Activated T-cell treated with anti-CD3 and anti-CD28 coated beads, Interleukin-2, amount 50 U/mL, for 24 hours (primary cell): ENCODE measurements around the gene EHMT1.

Experiments
- DNase-seq: peaks from one replicate; pipeline ENCODE4 v3.0.0-alpha.2; 2020
- H3K27ac Mint-ChIP-seq: 2 replicates; pipeline ENCODE4 v1.8.0; 2020; ENCODE audit warnings: mild to moderate bottlenecking, mixed read lengths
- H3K27me3 Mint-ChIP-seq: 2 replicates; pipeline ENCODE4 v1.8.0; 2020; ENCODE audit warnings: mixed read lengths
- H3K36me3 Mint-ChIP-seq: 2 replicates; pipeline ENCODE4 v1.8.0; 2020; ENCODE audit warnings: low read depth, mixed read lengths
- H3K4me1 Mint-ChIP-seq: 2 replicates; pipeline ENCODE4 v1.8.0; 2020; ENCODE audit warnings: low read depth, mixed read lengths
- H3K4me3 Mint-ChIP-seq: 2 replicates; pipeline ENCODE4 v1.8.0; 2020; ENCODE audit warnings: mild to moderate bottlenecking, moderate library complexity, mixed read lengths
- H3K9me3 Mint-ChIP-seq: 2 replicates; pipeline ENCODE4 v1.8.0; 2020; ENCODE audit warnings: mixed read lengths

EHMT1 gene

DNA sequence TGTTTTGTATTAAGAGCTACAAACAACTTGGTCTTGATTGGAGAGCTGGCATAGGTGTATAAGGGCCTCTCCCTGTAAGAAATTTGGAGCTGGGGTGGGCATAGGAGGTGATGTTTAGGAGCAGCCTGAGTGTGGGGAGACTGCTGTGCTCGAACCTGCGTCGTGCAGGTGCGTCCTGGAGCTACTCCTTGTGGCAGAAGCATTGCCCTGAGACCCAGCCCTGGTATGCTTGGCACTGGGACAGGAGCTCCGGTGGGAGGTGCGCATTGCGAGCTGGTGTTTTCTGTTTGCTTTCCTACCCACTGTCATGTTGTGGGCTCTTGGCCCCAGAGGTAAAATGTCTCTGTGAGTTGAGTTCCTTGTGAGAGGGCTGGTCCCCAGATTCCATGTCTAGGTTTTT, 46.4 kb downstream of the EHMT1 start:
- Mint-ChIP-seq H3K27ac (no peak overlapping the region), H3K9me3 (no peaks in the 10 kb centered on the region), H3K36me3 (peaks cover 60% of the 10 kb centered on the region), H3K4me3 (no peak overlapping the region), H3K4me1 (peaks cover 52% of the 10 kb centered on the region), H3K27me3 (no peaks in the 10 kb centered on the region)
- no peak for DNase-seq

DNA sequence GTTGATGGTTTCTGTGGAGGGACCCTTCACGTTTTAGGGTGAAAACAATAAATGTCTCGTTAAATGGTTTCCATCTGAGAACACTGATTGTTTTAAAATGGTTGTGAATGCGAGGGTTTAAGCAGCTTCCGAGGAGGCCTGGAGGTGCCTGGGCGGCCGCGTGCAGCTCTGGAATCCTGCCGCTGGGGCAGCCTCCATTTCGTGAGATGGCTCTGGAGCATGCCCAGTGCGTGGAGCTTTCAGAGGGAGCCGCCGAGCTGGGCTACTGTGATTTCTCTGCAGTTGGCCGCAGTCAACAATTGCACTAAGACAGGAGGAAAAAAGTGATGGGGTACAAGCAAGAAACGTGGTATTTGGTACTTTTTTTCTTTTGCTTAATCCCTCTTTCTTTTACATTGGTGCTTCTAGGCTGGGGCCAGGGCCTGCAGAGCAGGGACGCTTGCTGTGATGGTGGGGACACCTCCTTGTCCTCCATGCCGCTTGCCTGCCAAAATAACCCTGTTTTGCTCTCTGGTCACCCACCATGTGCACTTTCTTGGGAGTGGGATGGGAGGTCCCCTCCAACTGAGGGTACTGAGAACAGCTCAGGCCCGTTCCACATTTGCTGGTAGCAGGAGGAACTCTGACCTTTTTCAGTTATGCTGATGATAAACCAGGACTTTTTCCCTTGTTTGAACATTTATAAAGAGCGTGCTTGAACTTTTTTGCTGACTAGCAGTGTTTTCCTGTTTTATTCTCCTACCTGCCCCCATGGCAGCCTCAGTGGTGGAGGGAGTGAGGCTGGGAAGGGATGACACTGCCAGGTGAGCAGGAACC, 47.1 kb downstream of the EHMT1 start:
- DNase-seq: no peak
- H3K27me3 Mint-ChIP-seq: no peaks in the 10 kb centered on the region
- peaks cover 58% of the 10 kb centered on the region for H3K36me3 Mint-ChIP-seq
- H3K9me3 Mint-ChIP-seq: no peaks in the 10 kb centered on the region
- no peak overlapping the region for H3K27ac Mint-ChIP-seq
- peaks cover 51% of the 10 kb centered on the region for H3K4me1 Mint-ChIP-seq
- H3K4me3 Mint-ChIP-seq: no peak overlapping the region

DNA sequence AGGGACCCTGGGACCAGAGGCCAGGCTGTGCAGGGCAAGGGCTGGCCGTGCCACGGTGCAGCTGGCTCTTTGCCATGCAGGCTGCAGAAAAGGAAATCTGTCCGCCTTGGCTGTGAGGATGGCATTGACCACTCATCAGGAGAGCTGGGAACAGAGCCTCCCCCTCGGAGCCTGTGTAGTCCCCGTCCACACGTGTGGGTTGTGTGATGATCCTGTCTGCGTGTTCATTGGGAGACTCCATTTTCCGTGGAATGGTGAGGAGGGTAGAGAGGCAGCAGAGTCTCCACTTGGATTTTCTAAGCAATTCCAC, 47.7 kb downstream of the EHMT1 start:
- Mint-ChIP-seq H3K36me3 (peaks cover 56% of the 10 kb centered on the region), H3K9me3 (no peaks in the 10 kb centered on the region), H3K4me1 (peaks cover 51% of the 10 kb centered on the region), H3K4me3 (no peak overlapping the region), H3K27ac (peak overlapping the region; percentile 22), H3K27me3 (no peaks in the 10 kb centered on the region)
- no peak for DNase-seq

DNA sequence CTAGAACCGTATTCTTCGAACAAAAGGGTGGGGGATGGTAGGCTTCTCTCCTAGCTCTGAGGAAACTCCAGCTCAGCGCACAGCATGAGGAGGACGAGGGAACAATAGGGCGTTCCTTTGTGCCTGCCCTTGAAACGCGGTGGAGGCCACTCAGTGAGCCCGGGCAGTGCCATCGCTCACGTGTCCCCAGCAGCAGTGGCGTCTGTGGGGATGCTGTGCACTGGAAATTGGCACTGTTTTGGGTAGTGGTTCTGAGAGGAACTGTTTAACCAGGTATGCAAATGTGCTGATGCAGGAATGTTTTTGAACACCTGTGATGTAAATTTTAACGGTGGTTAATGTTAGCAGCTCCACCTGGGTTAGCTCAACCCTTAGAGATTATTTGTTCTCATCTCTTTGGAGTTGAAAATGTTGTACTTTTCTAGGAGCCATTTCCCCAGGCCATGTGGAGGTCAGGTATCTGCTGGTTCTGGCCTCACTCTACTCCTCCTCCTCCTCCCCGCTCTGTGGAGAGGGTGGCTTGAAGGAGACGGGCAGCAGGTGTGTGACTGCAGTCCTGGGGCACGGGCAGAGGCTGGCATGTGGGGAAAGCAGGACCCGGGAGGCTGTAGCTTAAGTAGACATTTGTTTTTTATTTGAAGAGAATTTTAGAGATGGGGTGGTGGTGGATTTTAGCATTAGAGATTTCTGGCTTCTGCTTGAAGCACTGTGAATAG, 48.3 kb downstream of the EHMT1 start:
- peaks cover 52% of the 10 kb centered on the region for H3K4me1 Mint-ChIP-seq
- H3K4me3 Mint-ChIP-seq: no peak overlapping the region
- no peaks in the 10 kb centered on the region for H3K27me3 Mint-ChIP-seq
- peak overlapping the region; percentile 31 for H3K27ac Mint-ChIP-seq
- no peaks in the 10 kb centered on the region for H3K9me3 Mint-ChIP-seq
- peaks cover 56% of the 10 kb centered on the region for H3K36me3 Mint-ChIP-seq
- no peak for DNase-seq

DNA sequence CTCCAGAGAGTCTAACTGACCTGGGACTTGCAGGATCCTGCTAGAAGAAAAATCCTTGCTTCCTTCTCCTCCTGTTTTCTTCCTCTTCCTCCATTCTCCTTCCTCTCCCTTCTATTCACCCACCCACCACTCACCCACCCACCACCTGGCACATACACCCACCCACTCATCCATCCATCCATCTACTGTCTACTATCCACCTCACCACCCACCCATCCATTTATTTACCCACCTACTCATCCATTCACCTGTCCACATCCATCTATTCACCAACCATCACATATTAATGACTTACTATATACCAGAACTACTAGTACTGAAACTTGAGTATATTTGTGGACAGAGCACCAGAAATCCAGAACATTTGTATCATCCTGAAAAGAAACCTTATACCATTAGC, 49.4 kb downstream of the EHMT1 start:
- H3K36me3 Mint-ChIP-seq: peaks cover 53% of the 10 kb centered on the region

DNA sequence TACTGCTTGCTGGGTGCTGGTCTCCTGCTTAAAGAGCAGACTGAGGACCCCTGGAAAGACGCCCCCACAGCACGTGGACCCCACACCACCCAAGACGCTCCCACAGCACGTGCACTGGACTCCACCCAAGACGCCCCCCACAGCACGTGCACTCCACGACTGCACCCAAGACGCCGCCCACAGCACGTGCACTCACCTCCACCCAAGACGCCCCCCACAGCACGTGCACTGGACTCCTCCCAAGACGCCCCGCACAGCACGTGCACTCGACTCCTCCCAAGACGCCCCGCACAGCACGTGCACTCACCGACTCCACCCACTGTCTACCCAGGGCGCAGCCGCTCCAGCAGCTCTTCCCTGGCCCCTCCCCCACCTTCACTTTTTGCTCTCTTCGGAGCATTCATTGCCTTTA, 50.5 kb downstream of the EHMT1 start:
- H3K9me3 Mint-ChIP-seq: no peaks in the 10 kb centered on the region
- peaks cover 66% of the 10 kb centered on the region for H3K4me1 Mint-ChIP-seq
- H3K27ac Mint-ChIP-seq: no peak overlapping the region
- DNase-seq: no peak
- H3K27me3 Mint-ChIP-seq: no peaks in the 10 kb centered on the region
- H3K4me3 Mint-ChIP-seq: no peak overlapping the region
- peaks cover 49% of the 10 kb centered on the region for H3K36me3 Mint-ChIP-seq

More for the DNA sequence above, 49.4 kb downstream of the EHMT1 start:
- no peak for DNase-seq
- no peaks in the 10 kb centered on the region for H3K27me3 Mint-ChIP-seq
- H3K27ac Mint-ChIP-seq: peak overlapping the region; percentile 31
- no peak overlapping the region for H3K4me3 Mint-ChIP-seq
- H3K9me3 Mint-ChIP-seq: no peaks in the 10 kb centered on the region
- peaks cover 60% of the 10 kb centered on the region for H3K4me1 Mint-ChIP-seq

DNA sequence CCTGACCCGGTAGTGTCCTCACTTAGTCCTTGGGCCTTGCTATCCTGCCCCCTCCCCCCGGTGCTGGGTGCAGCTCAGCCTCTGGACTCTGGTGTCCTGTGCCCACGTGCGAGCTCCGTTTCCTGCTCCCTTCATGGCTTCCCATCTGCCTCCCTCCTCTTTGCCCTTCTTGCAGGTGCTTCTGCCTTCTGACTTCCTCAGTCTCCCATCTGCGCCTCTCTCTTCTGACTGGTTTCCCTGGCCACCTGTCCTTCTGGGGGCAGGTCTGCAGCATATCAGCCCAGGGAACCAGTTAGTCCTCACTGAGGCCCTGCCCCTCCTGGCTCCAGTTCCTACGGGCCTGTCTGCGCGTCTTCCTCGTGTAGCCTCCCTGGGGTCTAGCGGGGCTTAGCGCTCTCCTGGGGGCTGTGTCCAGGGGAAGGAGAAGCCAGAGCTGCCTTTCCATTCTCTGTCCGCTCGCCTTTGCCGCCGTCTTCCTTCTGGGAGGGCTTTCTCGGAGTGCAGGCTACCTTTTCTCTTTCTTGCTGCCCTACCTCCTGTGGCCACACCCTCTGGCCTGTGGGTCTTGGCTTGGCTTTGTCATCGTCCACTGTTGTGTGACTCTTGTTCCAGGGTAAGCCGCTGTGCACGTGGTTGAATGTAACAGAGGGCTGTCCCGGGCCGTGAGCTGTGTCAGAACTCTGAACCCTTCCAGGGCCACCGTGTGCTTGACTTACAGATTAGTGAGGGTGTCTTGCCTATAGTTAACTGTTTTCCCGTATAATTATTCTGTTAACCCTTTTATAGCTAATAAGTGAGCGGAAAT, 51.8 kb downstream of the EHMT1 start:
- H3K27me3 Mint-ChIP-seq: no peaks in the 10 kb centered on the region
- peaks cover 41% of the 10 kb centered on the region for H3K36me3 Mint-ChIP-seq
- no peaks in the 10 kb centered on the region for H3K9me3 Mint-ChIP-seq
- H3K4me1 Mint-ChIP-seq: peaks cover 67% of the 10 kb centered on the region
- H3K27ac Mint-ChIP-seq: peak overlapping the region; percentile 61
- no peak for DNase-seq
- no peak overlapping the region for H3K4me3 Mint-ChIP-seq

DNA sequence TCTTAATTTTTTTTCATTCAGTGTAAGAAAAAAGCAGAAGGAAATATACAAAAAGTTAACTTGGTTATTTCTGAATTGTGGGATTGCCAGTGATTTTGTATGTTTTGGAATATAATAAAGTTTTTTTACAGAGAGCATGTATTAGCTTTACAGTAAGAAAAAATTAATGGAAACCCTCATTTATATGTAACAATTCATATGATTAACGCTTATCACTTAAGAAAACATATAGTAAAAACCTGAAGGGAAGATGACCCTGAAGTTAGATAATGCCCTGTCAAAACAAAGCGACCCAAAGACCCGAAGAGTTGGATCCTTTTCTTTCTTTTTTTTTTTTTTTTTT, 52.4 kb downstream of the EHMT1 start:
- DNase-seq: no peak
- Mint-ChIP-seq H3K36me3 (peaks cover 36% of the 10 kb centered on the region), H3K9me3 (no peaks in the 10 kb centered on the region), H3K4me3 (no peak overlapping the region), H3K27me3 (no peaks in the 10 kb centered on the region), H3K4me1 (peaks cover 62% of the 10 kb centered on the region), H3K27ac (no peak overlapping the region)

DNA sequence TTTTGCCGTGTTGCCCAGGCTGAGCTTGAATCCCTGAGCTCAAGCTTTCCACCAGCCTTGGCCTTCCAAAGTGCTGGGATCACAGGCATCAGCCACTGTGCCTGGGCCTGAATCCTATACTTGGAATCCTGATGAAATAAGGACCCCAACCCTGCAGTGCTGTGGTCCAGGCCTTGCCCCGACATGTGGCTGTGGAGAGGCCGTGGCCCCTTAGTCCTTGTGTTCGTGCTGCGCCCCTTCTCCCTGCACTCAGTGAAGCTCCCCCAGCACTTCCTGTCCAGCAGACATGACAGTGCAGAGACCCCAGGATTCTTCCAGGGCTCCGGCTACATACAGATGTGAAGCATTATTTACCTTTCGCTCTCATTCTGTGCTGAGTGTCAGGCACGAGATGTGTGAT, 52.9 kb downstream of the EHMT1 start:
- DNase-seq: no peak
- H3K27ac Mint-ChIP-seq: no peak overlapping the region
- H3K36me3 Mint-ChIP-seq: peaks cover 30% of the 10 kb centered on the region
- H3K4me1 Mint-ChIP-seq: peaks cover 56% of the 10 kb centered on the region
- H3K9me3 Mint-ChIP-seq: no peaks in the 10 kb centered on the region
- no peaks in the 10 kb centered on the region for H3K27me3 Mint-ChIP-seq
- H3K4me3 Mint-ChIP-seq: no peak overlapping the region

DNA sequence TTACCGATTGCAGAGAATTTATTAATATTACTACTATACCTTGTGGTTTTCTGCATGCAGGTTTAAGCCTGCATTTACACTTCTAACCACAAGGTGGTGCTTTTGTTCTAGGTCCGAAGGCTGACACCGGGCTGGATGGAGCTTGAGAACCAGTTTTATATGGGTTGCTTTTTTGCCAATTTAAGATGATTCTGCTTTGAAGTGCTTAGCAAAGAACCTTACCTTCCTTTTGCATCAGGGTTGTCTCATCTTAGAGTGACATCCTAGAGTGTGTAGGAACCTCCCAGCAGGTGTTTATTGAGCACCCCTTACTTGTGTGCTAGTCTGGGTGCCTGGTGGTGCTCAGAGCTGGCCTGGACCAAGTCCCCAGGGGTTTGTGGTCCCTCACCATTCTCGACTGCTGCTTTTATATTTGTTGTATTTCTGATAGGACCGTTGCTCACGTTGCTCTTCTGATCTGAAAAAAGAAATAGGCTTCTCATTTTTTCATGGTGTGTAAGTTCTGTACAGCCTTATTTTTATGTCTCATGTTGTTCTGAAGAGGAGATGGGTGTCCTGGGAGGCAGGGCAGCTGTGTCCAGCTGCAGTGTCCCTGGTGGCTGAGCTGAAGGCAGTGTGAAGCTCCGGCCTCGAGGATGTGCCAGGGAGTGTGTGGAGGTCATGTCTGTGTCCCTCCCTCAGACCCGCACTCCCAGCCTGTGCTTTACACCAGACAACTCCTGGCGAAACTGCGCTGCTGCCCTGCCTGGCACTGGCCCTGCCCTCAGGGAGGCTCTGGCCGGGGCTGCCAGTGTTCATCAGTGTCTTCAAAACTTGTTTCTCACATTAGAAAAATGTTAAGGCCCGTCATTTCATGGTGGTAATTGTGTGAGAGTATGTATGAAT, 54.3 kb downstream of the EHMT1 start:
- DNase-seq: no peak
- H3K36me3 Mint-ChIP-seq: peaks cover 34% of the 10 kb centered on the region
- no peak overlapping the region for H3K4me3 Mint-ChIP-seq
- H3K27me3 Mint-ChIP-seq: no peaks in the 10 kb centered on the region
- H3K4me1 Mint-ChIP-seq: peaks cover 47% of the 10 kb centered on the region
- peak overlapping the region; percentile 40 for H3K27ac Mint-ChIP-seq
- no peaks in the 10 kb centered on the region for H3K9me3 Mint-ChIP-seq

DNA sequence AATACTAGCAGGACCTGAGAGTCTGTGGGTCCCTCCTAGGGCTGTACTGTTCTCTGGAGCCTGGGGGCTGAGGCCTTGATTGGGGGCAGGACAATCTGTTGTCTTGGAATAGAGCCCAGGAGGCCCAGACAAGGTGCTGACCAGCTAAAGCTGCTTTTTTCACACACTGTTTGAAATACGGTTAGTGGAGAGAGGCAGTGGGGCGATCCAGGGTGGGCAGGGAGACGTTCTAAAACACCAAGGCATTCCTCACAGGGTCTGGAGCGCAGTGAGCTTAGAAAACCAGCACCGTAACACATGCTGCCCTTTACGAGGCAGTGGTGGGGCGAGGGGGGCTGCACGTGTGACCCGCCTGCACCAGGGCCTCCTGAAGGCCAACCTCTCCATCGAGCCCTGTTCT, 55.1 kb downstream of the EHMT1 start:
- no peaks in the 10 kb centered on the region for H3K9me3 Mint-ChIP-seq
- no peak overlapping the region for H3K4me3 Mint-ChIP-seq
- H3K4me1 Mint-ChIP-seq: peaks cover 48% of the 10 kb centered on the region
- H3K27me3 Mint-ChIP-seq: no peaks in the 10 kb centered on the region
- H3K36me3 Mint-ChIP-seq: peaks cover 33% of the 10 kb centered on the region
- DNase-seq: no peak
- peak overlapping the region; percentile 40 for H3K27ac Mint-ChIP-seq

DNA sequence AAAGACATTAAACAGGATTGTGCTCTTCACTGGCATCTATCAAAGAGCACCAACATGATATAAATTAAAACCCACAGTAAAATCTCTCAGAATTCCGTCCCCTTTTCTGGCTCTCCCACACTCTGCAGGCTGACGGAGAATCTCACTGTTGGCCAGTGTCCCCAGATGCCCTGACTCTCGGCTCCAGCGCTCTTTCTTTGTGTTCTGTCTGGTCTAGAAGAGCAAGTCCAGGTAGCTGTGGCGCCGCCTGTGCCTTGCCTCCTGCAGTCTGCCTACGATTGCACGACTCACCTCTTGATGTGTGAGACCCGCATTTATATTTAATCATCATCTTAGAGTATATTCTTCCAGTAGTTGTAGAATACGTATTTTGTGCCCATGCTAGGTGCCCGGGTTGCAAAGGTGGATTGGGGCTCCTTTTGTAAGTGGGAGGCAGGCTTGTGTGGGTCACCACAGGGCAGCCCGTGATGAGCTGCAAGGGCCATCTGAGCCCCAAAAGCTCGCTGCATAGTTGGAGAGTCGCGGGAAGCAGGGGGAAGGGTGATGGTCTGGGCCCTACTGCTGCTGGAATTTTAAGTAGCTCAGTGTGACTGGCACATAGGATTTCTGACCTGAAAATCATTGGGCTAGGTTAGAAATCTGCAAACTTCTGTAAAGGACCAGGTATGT, 55.6 kb downstream of the EHMT1 start:
- Mint-ChIP-seq H3K36me3 (peaks cover 32% of the 10 kb centered on the region), H3K4me3 (no peak overlapping the region), H3K27ac (peak overlapping the region; percentile 24), H3K4me1 (peaks cover 49% of the 10 kb centered on the region), H3K27me3 (no peaks in the 10 kb centered on the region), H3K9me3 (no peaks in the 10 kb centered on the region)
- no peak for DNase-seq

DNA sequence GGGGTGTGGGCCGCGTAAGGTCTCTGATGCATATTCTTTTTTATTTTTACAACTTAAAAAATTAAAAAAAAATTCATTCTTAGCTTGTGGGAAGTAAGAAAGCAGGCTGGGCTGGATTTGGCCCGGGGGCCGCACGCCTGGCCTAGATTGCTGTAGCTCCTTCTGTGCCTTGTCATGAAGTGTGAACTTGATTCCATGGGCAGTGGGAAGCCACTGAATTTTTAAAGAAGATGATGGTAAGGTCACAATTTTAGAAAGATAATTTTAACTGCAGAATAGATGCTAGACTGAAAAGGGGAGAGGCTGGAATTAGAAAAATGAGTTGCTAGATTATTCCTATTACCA, 56.1 kb downstream of the EHMT1 start:
- Mint-ChIP-seq H3K4me3 (no peak overlapping the region), H3K4me1 (peaks cover 53% of the 10 kb centered on the region), H3K27ac (no peak overlapping the region), H3K9me3 (no peaks in the 10 kb centered on the region), H3K27me3 (no peaks in the 10 kb centered on the region), H3K36me3 (peaks cover 29% of the 10 kb centered on the region)
- no peak for DNase-seq

DNA sequence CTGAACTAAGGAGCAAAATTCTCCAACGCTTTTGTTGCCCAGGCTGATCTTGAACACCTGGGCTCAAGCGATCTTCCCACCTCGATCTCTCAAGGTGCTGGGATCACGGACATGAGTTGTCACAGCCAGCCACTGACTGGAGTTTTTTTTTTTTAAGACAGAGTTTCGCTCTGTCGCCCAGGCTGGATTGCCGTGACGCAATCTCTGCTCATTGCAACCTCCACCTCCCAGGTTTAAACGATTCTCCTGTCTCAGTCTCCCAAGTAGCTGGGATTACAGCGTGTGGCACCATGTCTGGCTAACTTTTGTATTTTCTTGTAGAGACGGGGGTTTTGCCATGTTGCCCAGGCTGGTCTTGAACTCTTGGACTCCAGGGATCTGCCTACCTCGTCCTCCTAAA, 58.2 kb downstream of the EHMT1 start:
- Mint-ChIP-seq H3K4me3 (no peak overlapping the region), H3K27me3 (no peaks in the 10 kb centered on the region), H3K4me1 (peaks cover 57% of the 10 kb centered on the region)

More for the DNA sequence above, 58.2 kb downstream of the EHMT1 start:
- no peak for DNase-seq
- no peaks in the 10 kb centered on the region for H3K9me3 Mint-ChIP-seq
- H3K36me3 Mint-ChIP-seq: peaks cover 34% of the 10 kb centered on the region
- H3K27ac Mint-ChIP-seq: no peak overlapping the region
